ENCODE measurements around the gene GLIS1.

GRCh38 chr1:53484705-53485477, 254.1 kb downstream of the GLIS1 start:
- TF ChIP-seq CTCF (IDR thresholded peaks at IDR 0.05) (no peak), POLR2A (IDR thresholded peaks at IDR 0.05) (no peak)

Data from heart left ventricle (tissue), 13 donors.